K562 (cell line): ENCODE measurements around the gene SETD5. TPM values are rescaled to one million over a fixed set of nuclear protein-coding genes. Genes with fewer than 3 reads are reported as not detected.

Source experiments
- CBX8 ChIP-seq: fragments of 200-600 bp; sonication (generic); IDR thresholded peaks from 2 replicates; pipeline ENCODE4 v1.6.1; 2012; ENCODE audit warnings: borderline replicate concordance, mixed run types, low read depth, mild to moderate bottlenecking, moderate library complexity, mixed read lengths, low read length, control low read depth, inconsistent platforms; ENCODE audit not compliant: poor library complexity, severe bottlenecking; ENCODE audit errors: extremely low read depth
- CHCHD3 ChIP-seq: fragments of 250-450 bp; sonication (Bioruptor Pico); IDR thresholded peaks from 2 replicates; pipeline ENCODE4 v2.1.2; 2022; ENCODE audit warnings: mild to moderate bottlenecking
- CSDE1 ChIP-seq, 2 experiments: fragments of 450-650 bp; IDR thresholded peaks; 2 replicates each; pipeline ENCODE4 v1.6.1; 2016; ENCODE audit warnings: mild to moderate bottlenecking in 1 of 2
- E2F6 ChIP-seq, 2 experiments: IDR thresholded peaks; 2 replicates each; pipeline ENCODE4 v1.6.1; 2011; ENCODE audit warnings: borderline replicate concordance in 1 of 2, control low read depth in 1 of 2, low read depth in 1 of 2, low read length in 1 of 2, mild to moderate bottlenecking in 1 of 2, mixed read lengths in 1 of 2, moderate library complexity in 1 of 2; ENCODE audit not compliant: insufficient read depth in 1 of 2, insufficient read length in 1 of 2, poor library complexity in 1 of 2, severe bottlenecking in 1 of 2; ENCODE audit errors: extremely low read depth in 1 of 2
- NR4A1 ChIP-seq, 2 experiments: fragments of 250-450 bp in 1 of 2; fragments of 450-650 bp in 1 of 2; sonication (Bioruptor Pico) in 1 of 2; IDR thresholded peaks; 2 replicates each; pipeline versions ENCODE4 v1.4.0 to v1.6.1; 2016 to 2020; ENCODE audit warnings: mild to moderate bottlenecking in 2 of 2, missing compliant biosample characterization in 1 of 2, missing genetic modification characterization in 1 of 2, moderate library complexity in 1 of 2
- SMARCC2 ChIP-seq: fragments of 450-650 bp; IDR thresholded peaks from 2 replicates; pipeline ENCODE4 v1.6.1; 2017; ENCODE audit warnings: antibody characterized with exemption, moderate library complexity, mild to moderate bottlenecking, low read depth
- SNIP1 ChIP-seq: fragments of 450-650 bp; IDR thresholded peaks from 2 replicates; pipeline ENCODE4 v1.7.1; 2017; ENCODE audit warnings: low read depth, mild to moderate bottlenecking
- TBP ChIP-seq: optimal IDR thresholded peaks from 2 replicates; pipeline ENCODE3; 2011; ENCODE audit warnings: low read depth, low read length, improper control_type of control experiment
- TRIM25 ChIP-seq: fragments of 450-650 bp; IDR thresholded peaks from 2 replicates; pipeline ENCODE4 v1.7.0; 2016; ENCODE audit warnings: borderline replicate concordance
- ZBTB26 ChIP-seq: fragments of 450-650 bp; formaldehyde crosslinking; IDR thresholded peaks from 2 replicates; pipeline ENCODE4 v1.4.0; 2022; ENCODE audit warnings: missing genetic modification characterization
- polyA plus RNA-seq, 8 experiments: library from polyadenylated mRNA; depleted of rRNA in 4 of 8; stranded (reverse) in 5 of 8; unstranded in 3 of 8; fragments of >200 nt; fragmentation: Nextera tagmentation in 2 of 8; fragmentation: Illumina TruSeq in 1 of 8; extraction: Ambion mirVana in 2 of 8; extraction: Trizol in 1 of 8; gene quantifications; 2 replicates each; pipeline versions ENCODE4 v1.2.1 to v1.2.3, GENCODE V29; 2011 to 2014; ENCODE audit warnings: inconsistent platforms in 1 of 8, missing spikeins in 1 of 8
- total RNA-seq, 7 experiments: library from RNA; depleted of rRNA in 6 of 7; stranded (reverse); fragments of >200 nt in 6 of 7; fragmentation: Illumina TruSeq in 2 of 7; extraction: Trizol in 2 of 7; gene quantifications; 2 replicates each; pipeline versions ENCODE4 v1.2.1 to v1.2.3, GENCODE V29; 2011 to 2021; ENCODE audit warnings: low replicate concordance in 1 of 7

SETD5 gene
- total and polyA plus RNA-seq, 9 of the 15 experiments (the other 6 are each of a cell fraction or from before 2014, with no cell fraction given), result 20.8 to 135 (median 87.2) TPM

- TF ChIP-seq NR4A1 (CRISPR knock-in tag; IDR thresholded peaks at IDR 0.05) (no peak), NR4A1 (tag; IDR thresholded peaks at IDR 0.05) (no peak), CSDE1 (IDR thresholded peaks at IDR 0.05) (no peak), SNIP1 (no peak), E2F6 (IDR thresholded peaks at IDR 0.05; ENCODE audit: borderline replicate concordance in 1 of 2, extremely low read depth in 1 of 2, insufficient read depth in 1 of 2, insufficient read length in 1 of 2, low read depth in 1 of 2, low read length in 1 of 2, poor library complexity in 1 of 2, severe bottlenecking in 1 of 2) (no peak), SMARCC2 (no peak), CHCHD3 (CRISPR knock-in tag) (no peak), TBP (no peak), ZBTB26 (no peak), CBX8 (no peak), TRIM25 (no peak)
Observed at GRCh38 chr3:9373465-9373864, 23.9 kb upstream of the SETD5 start (continued).
